A204.1 (cell line): ENCODE measurements around the gene ZSWIM1.
"Not testable (repeated sequence)": the region's sequence is repeated elsewhere in the genome, so short reads cannot be mapped to it uniquely, and the experiment has no call there.

Experiments
- FAIRE-seq: peaks from 2 replicates; lab custom pipeline; 2012; peaks lifted over from hg19 to GRCh38; lab: Jason Lieb, UNC

ZSWIM1 gene

GRCh38 chr20:45890077-45890984 is 9.3 kb downstream of the ZSWIM1 start:
- no peak for FAIRE-seq

DNA sequence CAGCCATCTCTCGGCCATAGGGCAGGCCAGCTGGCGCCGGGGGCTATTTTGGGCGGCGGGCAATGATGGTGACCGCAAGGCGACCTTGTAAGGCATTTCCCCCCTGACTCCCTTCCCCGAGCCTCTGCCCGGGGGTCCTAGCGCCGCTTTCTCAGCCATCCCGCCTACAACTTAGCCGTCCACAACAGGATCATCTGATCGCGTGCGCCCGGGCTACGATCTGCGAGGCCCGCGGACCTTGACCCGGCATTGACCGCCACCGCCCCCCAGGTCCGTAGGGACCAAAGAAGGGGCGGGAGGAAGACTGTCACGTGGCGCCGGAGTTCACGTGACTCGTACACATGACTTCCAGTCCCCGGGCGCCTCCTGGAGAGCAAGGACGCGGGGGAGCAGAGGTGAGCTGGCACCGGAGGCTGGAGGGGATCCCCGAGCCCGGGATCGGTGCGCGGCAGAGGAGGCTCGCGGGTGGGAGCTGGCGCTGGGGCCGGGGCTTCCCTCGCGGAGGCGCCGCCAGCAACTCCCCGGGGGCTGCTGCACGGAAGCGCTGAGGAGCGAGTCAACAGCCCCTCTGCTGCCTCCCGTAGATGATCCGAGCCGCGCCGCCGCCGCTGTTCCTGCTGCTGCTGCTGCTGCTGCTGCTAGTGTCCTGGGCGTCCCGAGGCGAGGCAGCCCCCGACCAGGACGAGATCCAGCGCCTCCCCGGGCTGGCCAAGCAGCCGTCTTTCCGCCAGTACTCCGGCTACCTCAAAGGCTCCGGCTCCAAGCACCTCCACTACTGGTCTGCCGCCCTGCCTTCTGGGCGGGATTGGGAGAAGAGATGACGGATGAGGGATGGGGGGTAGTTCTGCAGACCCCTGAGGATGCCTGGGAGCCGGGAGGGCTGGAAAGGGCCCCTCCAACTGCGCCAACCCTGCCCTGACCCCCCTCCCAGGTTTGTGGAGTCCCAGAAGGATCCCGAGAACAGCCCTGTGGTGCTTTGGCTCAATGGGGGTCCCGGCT is 10.3 kb downstream of the ZSWIM1 start, which contains the start of the genes CTSA and NEURL2:
Gene CTSA (plus strand): TSS at position 351 of the 999 bp plus-strand sequence. CDS start 234 bp downstream, at position 585.
Gene NEURL2 (minus strand): TSS at position 224 of the 999 bp plus-strand sequence. CDS start 217 bp downstream, at position 7.
- FAIRE-seq, result no peak

GRCh38 chr20:45892049-45892825 is 11.2 kb downstream of the ZSWIM1 start:
- FAIRE-seq, result no peak

- no peak for FAIRE-seq
Measured at GRCh38 chr20:45892828-45893500, 11.9 kb downstream of the ZSWIM1 start.

GRCh38 chr20:45893831-45894230 is 12.8 kb downstream of the ZSWIM1 start:
- no peak for FAIRE-seq

DNA sequence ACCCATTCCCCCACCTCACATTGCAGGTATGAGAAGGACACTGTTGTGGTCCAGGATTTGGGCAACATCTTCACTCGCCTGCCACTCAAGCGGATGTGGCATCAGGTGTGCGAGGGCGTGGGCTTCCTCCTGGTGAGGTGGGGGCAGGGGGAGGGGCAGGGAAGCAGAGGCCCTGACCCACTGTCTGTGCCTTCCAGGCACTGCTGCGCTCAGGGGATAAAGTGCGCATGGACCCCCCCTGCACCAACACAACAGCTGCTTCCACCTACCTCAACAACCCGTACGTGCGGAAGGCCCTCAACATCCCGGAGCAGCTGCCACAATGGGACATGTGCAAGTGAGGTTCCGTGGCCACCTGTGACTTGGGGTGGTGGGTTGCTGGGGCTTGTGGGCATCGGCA is 13.8 kb downstream of the ZSWIM1 start:
- FAIRE-seq, result no peak

DNA sequence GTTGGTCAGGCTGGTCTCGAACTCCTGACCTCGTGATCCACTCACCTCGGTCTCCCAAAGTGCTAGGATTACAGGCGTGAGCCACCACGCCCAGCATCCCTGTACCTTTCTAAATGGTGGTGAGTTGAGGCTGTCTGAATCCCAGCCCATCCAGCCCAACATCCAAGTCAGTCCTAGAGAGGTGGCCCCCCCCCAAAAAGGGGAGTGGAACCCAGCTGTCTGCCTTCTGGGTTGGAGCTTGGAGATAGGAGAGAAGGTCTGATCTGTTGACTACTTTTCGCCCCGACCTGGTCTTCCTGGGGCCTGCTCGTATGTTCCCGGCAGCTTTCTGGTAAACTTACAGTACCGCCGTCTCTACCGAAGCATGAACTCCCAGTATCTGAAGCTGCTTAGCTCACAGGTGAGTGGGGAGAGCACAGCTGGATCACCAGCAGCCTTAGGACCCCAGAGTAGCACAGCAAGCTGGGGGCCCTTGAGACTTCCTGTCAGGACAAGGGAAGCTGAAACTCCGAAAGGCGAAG is 15.7 kb downstream of the ZSWIM1 start:
- no peak for FAIRE-seq

DNA sequence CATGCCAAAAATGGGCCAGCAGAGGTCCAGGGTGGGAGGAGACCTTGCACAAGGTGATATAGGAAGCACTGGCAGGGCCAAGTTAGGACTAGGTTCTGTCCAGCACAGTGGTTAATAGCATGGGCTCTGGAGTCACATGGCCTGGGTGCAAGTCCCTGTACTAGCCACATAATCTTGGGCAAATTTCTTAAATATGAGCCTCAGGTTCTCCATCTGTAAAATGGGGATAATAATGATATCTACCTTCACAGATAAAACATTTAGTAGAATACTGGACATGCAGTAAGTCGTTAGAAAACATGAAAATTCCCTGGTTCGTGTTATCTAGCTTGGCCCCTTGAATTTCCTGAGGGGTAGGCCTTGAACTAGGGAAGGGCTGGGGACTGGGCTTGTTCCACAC is 16.3 kb downstream of the ZSWIM1 start:
- FAIRE-seq, result no peak

GRCh38 chr20:45897692-45898091 is 16.7 kb downstream of the ZSWIM1 start:
- FAIRE-seq, result no peak

- FAIRE-seq, result no peak
Measured at GRCh38 chr20:45898285-45898684, 17.3 kb downstream of the ZSWIM1 start.

- FAIRE-seq, result no peak
Measured at GRCh38 chr20:45899046-45899835, 18.2 kb downstream of the ZSWIM1 start.

DNA sequence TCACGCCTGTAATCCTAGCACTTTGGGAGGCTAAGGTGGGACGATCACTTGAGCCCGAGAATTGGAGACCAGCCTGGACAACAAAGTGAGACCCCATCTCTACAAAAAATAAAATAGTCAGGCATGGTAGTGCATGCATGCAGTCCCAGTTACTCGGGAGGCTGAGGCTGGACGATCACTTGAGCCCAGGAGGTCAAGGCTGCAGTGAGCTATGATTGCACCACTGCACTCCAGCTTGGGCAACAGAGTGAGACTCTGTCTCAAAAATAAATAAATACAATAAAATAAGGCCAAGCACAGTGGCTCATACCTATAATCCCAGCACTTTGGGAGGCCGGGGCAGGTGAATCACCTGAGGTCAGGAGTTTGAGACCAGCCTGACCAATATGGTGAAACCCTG is 20.3 kb downstream of the ZSWIM1 start:
- FAIRE-seq, result not testable (repeated sequence)

DNA sequence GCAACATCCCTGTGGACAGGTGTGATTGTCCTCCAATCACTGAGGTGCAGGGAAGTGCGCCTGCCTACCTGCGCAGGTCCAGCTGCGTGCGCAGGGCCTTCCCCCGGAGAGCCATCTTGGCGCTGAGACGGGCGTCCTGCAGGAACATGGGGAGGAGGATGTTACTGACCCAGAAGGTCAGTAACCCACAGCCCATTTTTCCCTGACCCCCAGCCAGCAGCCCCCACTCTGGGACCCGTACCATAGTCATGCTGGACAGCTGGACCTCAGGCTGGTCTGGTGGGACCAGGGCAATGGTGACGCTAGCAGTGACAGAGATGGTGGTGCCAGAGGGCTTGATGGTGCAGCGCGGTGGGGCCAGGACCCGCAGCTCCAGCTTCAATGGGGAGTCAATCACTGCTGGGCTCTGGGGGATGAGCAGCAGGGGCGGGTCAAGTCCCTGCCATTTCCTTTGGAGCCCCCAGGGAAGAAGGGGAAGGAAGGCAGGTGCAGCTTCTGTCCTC is 21.2 kb downstream of the ZSWIM1 start:
- FAIRE-seq, result no peak

- FAIRE-seq, result no peak
Measured at GRCh38 chr20:45904583-45905504, 23.8 kb downstream of the ZSWIM1 start.

DNA sequence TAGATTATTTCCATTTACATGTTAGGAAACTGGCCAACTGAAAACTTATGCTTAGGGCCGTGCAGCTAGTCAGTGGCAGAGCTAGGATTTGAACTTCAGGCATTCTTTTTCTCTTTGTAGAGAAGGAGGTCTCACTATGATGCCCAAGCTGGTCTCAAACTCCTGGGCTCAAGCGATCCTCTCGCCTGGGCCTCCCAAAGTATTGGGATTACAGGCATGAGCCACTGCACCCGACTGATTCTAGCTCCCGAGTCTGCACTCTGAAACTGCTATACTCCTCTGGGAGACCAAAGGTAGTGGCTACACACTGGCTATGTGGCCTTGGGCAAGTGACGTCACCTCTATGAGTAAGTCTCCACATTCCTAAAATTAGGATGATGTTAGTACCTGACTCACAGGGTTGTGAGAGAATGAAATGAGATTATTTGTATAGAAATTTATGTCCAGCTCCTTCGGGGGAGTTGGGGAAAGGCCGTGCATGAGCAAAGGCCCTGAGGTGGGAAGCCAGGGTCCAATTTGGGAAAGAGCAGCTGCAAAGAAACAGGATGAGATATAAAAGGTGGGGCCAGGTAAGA is 24.6 kb downstream of the ZSWIM1 start:
- no peak for FAIRE-seq

DNA sequence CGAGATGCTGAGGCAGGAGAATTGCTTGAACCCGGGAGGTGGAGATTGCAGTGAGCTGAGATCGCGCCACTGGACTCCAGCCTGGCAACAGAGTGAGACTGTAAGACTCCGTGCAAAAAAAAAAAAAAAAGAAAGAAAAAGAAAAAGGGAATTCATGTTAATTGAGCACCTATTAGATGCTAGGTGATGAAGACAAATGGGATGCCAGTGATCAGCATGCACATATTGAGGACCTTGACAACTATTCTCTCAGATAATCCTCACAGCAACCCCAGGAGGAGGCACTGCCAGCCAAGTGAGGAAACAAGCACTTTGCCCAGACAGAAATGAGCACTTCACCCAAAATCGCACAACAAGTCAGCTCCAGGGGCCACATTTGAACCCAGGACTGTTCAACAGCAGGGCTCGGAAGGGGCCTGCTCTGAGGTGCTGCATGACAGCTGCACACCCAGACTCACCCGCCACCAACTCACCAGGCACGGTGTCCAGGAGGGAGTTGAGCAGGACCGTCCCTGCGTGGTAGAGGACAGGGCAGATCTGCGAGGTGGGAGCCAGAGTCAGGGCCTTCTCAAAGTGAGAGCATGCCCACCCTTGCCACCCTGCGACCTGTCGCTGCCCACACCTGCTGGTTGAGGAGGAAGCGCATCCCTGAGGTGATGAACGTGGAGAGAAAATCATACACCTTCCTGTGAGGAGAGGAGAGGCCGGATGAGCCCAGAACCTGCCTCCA is 26.4 kb downstream of the ZSWIM1 start:
- no peak for FAIRE-seq

GRCh38 chr20:45908084-45908483 is 27.1 kb downstream of the ZSWIM1 start:
- no peak for FAIRE-seq

DNA sequence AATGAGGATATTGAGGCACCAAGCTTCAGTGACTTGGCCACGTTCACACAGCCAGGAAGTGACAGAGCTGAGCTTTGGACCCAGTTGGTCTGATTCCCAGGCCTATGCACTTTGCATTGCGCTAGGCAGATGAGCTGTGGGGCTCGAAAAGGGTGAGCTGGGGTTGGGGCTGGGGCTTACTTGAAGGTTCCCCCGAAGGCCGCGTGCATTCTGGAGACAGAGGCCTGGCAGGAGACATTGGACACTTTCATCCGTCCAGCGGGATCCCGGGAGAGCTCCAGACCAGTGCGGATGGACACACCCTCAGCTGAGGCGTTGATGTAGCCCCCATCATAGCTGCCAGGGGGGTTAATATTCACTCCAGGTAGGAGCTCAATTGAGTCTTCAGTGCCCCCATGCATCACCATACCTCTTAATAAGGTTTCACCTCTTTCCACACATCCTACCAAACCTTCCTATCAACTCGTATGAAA is 28.3 kb downstream of the ZSWIM1 start:
- no peak for FAIRE-seq
